GM23338 (cell line): ENCODE data around the gene SKIC8.

ENCODE experiments used
- CTCF ChIP-seq, 2 experiments: fragments of 200-600 bp in 1 of 2; sonication (generic) in 1 of 2; conservative IDR thresholded peaks; 2 replicates each; pipeline versions ENCODE4 v1.5.1 to v1.6.1; 2016 to 2017; ENCODE audit warnings: antibody characterized with exemption in 2 of 2, low read depth in 2 of 2, mild to moderate bottlenecking in 2 of 2, moderate library complexity in 1 of 2
- EZH2phosphoT487 ChIP-seq: fragments of 200-600 bp; sonication (generic); IDR thresholded peaks from one replicate; pipeline ENCODE4 v1.8.1; 2018; ENCODE audit warnings: antibody characterized with exemption; ENCODE audit not compliant: unreplicated experiment
- JUNB ChIP-seq: IDR thresholded peaks from one replicate; pipeline ENCODE4 v1.6.1; 2016; ENCODE audit warnings: antibody characterized with exemption; ENCODE audit not compliant: unreplicated experiment
- NANOG ChIP-seq: IDR thresholded peaks from 2 replicates; pipeline ENCODE4 v1.6.1; 2016; ENCODE audit warnings: antibody characterized with exemption, borderline replicate concordance
- POLR2AphosphoS5 ChIP-seq: IDR thresholded peaks from 2 replicates; pipeline ENCODE4 v1.6.1; 2016; ENCODE audit warnings: antibody characterized with exemption, low read depth
- REST ChIP-seq: IDR thresholded peaks from one replicate; pipeline ENCODE4 v1.6.1; 2018; ENCODE audit warnings: antibody characterized with exemption; ENCODE audit not compliant: unreplicated experiment

DNA sequence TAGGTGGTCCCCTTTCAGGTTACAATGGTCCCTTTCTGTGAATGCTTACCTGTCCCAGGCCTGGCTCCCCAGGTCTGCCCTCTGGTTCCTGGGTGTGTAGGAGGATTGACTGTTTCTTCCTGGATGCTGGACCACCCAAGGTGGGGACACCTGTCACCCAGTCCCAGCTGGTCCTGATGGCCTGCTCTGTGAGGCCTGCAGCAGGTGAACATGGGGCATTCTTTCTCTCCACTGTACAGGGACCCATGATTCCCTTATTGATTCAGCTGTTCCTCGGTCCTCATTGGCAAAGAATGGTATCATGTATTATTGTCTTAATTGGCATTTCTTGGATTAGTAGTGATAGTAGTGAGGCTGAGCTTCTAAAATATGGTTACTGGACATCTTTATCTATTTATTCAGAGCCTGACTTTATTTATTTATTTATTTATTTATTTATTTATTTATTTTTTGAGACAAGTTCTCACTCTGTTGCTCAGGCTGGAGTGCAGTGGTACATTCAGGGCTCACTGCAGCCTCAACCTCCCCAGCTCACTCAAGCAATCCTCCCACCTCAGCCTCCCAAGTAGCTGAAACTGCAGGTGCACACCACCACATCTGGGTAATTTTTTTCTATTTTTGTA lies 43.9 kb downstream of the SKIC8 start:
- TF ChIP-seq POLR2AphosphoS5 (no peak), CTCF (conservative IDR thresholded peaks at IDR 0.05; ENCODE audit: low read depth in 2 of 2) (no peak), REST (no peak), EZH2phosphoT487 (no peak), JUNB (no peak), NANOG (no peak)
